GM12872 (cell line): ENCODE results near the gene AKAP8L.

Experiments used
- TF ChIP-seq, protein P1 (sequence below): IDR thresholded peaks from 3 replicates; pipeline ENCODE4 v1.5.1; 2011; ENCODE audit warnings: low read depth, mild to moderate bottlenecking, low read length, moderate library complexity; ENCODE audit not compliant: insufficient read depth

AKAP8L gene

GRCh38 chr19:15357906-15358305, 60.9 kb downstream of the AKAP8L start:
- TF ChIP-seq, protein P1, sequence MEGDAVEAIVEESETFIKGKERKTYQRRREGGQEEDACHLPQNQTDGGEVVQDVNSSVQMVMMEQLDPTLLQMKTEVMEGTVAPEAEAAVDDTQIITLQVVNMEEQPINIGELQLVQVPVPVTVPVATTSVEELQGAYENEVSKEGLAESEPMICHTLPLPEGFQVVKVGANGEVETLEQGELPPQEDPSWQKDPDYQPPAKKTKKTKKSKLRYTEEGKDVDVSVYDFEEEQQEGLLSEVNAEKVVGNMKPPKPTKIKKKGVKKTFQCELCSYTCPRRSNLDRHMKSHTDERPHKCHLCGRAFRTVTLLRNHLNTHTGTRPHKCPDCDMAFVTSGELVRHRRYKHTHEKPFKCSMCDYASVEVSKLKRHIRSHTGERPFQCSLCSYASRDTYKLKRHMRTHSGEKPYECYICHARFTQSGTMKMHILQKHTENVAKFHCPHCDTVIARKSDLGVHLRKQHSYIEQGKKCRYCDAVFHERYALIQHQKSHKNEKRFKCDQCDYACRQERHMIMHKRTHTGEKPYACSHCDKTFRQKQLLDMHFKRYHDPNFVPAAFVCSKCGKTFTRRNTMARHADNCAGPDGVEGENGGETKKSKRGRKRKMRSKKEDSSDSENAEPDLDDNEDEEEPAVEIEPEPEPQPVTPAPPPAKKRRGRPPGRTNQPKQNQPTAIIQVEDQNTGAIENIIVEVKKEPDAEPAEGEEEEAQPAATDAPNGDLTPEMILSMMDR: no peak

GRCh38 chr19:15354566-15355296, 64.1 kb downstream of the AKAP8L start:
- TF ChIP-seq, protein P1: no peak

GRCh38 chr19:15353908-15354307, 64.9 kb downstream of the AKAP8L start:
- TF ChIP-seq, protein P1: no peak

GRCh38 chr19:15340086-15340485, 78.7 kb downstream of the AKAP8L start:
- TF ChIP-seq, protein P1: no peak

DNA sequence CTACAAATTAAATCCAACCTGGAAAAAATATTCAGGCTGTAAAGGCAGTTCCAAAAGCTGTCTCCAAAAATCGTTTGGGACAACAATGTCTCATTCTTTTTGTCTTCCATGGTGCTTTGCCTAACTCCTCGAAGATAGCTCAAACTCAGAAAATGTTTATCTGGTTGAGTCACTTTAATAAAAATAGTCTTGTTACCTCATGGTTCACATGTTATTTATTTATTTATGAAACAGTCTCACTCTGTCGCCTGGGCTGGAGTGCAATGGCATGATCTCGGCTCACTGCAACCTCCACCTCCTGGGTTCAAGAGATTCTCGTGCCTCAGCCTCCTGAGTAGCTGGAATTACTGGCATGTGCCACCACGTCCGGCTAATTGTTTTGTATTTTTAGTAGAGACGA, 81.6 kb downstream of the AKAP8L start:
- TF ChIP-seq, protein P1: no peak

DNA sequence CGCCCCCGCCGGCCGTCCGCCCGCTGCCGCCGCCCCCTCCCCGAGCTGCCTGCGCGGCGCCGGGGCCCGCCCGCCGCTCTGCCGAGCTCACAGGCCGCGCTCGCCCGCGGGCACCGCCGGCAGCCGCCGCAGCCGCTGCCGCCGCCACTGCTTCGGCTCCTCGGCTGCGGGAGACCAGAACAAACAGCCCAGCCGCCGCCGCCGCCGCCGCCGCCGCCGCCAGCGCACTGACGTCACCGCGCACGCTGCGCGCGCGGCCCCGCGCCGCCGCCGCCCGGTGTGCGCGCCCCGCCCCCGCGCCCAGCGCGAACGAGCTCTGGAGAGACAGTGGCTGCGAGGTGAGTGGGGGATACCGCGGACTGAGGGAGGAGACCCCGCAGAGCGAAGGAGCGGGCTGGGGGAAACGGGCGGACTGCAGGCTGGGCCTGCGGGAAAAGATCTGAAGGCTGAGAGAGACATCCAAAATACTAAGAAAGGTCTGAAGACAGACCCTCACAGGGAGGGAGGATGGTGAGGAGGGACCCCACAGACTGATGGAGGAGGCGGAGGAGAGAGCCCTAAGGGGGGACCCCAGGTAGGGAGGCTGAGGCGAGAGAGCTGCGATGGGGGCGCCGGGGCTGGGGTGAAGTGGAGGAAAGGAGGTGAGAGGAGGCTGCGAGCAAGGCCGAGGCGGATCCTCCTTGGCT, 86.3 kb downstream of the AKAP8L start, which contains the start of gene BRD4:
TSS of gene BRD4 (minus strand) at position 229 of the 686 bp plus-strand sequence. CDS start 59,440 bp downstream, outside the sequence.
- TF ChIP-seq, protein P1: no peak

DNA sequence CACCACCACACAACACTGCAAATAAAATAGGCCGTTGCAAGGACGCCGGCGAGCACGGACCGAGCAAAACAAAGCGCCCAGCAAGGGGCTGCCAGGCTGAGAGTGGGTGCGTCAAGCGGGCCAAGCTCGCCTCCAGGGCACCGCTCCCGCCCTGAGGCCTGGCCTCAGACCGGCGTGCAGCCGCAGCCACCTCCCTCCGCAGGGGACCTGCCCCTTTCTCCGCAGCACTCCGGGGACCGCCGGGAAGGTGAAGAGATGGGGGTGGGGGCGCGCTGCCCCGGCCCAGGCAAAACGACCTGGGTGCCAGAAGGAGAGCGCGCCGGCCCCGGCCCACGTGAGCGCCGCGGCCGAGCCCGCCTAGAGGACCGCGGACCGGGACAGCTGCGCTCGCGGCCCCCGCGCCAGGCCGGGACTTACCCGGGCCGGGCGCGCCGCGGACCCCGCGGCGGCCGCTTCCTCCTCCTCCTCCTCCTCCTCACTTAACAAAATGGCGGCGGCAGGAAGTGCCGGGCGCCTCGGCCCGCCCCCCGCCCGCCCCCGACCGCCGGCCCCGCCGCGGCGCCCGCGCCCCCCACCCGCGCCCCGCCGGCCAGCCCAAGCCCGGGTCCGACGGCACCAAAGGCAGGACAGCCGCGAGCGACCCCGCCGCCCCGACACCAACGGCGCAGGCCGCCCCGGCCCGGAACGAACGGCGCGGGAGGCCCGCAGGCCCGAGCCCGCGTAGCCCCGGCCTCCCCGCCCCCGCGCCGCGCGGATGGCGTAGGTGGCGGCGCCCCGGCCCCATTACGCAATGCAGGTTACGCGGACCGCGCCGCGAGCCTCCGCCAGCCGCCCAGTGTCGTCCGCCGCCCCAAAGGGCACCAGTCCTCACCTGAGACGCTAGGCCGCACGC, 87.1 kb downstream of the AKAP8L start:
- TF ChIP-seq, protein P1: no peak
